SW480 (cell line): Measurements from ENCODE around the gene SOX13.

Experiments used
- DNase-seq: peaks from one replicate; pipeline ENCODE4 v3.0.0-alpha.2; 2016; ENCODE audit warnings: low spot score

Gene SOX13

GRCh38 chr1:204152310-204153044 is 79.6 kb downstream of the SOX13 start:
- no peak for DNase-seq

DNA sequence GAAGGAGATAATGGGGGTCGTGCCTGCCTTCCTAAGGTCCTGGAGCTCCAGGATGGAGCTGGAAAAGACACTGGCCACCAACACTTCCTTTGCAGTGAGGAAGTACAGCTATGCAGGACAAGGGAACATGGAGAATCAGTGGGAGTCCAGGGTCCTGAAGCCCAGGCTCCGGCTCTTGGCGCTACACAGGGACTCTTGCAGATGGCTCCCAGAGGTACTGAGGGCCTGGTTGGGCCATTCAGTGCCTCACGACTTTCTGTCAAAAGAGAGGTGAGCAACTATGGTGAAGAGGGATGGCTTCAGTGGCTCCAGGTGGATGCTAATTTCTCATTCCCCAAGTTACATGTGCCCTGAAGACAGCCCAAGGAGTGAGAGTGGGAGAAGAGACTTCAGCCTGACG is 80.8 kb downstream of the SOX13 start:
- DNase-seq, result no peak

GRCh38 chr1:204154568-204155255 is 81.8 kb downstream of the SOX13 start:
- no peak for DNase-seq

DNA sequence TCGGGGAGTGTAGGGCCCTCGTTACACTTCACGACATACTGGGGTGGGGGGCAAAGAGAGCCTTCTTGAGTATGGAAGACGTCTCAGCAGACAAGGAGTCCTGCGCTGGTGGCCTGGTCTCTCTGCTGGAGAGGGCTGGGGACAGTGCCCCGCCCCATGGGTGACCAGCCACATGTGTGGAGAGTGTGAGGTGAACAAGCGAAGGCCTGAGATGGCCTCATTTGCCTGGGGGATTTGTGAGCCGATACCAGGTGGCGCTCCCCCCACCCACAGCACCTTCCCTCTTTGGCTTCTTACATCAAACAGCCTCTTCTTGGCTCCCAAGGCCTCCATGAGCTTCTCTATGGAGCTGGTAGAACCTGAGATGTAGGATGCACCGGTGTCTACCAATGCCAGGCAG is 83.0 kb downstream of the SOX13 start:
- DNase-seq, result no peak

DNA sequence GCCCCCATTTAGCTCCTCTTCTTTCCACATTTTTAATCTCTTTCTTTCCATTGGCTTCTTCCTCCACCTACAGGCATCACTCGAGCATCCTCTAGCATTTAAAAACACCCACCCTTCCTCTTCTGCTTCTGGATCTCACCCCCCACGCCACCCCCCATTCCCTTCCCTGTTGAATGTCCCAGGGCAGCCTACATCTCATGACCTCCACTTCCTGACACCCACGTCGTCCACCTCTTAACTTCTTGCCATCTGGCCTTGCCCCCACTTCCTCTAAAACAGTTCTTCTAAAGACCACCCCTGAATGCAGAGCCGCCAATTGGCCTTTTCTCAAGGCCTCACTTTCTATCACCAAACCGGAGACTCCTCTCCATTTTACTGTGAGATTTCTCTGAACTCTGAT is 85.0 kb downstream of the SOX13 start:
- DNase-seq, result no peak

- no peak for DNase-seq
Observed at GRCh38 chr1:204161609-204162493, 88.9 kb downstream of the SOX13 start.

DNA sequence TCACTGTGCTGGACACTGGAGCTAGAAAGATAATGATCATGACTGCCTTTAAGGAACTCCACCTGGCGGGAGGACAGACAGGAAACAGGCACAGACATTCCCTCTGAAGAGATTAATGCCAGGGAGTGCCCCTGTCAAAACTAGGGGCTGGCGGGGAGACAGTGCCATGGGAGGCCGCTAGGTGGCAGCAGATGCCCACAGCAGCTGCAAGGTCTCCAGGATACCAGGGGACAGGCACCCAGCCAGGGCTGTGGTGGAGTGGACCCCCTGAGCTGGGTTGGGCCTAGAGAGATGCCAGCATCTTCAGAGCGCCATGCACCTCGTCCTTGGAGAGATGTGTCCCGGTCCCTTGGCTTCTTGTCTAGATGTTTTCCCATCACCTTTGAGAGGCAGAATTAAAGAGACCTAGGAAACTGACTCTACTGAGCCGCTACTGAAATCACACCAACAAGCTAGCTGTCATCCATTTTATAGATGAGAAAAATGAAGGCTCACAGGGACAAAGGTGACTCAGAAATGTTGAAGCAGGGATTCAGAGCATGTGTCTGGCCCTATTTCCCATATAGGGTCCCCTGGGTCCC is 89.7 kb downstream of the SOX13 start:
- peak; percentile 82 for DNase-seq

GRCh38 chr1:204166219-204166618 is 93.3 kb downstream of the SOX13 start, which contains the start of gene REN:
REN (minus strand) TSS chr1:204166337; CDS start chr1:204166293, 44 bp downstream.
- no peak for DNase-seq

- no peak for DNase-seq
Observed at GRCh38 chr1:204167730-204168129, 94.8 kb downstream of the SOX13 start.

DNA sequence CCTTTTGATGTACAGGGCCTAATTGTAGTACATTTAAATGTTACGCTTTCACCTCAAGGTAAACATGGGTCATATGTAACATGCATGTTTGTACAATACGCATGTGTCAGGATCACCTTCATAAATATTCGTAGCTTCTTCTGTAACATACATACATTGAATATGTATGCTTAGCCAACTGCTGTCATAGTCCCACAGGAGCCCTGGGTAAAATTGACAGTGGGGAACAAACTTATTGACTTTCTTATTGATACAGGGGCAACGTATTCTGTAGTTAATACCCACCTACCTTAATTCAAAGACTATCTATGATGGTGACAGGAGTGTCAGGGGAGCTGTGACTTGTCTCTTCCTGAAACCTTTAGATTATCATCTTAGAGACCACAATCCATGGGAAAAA is 96.9 kb downstream of the SOX13 start:
- no peak for DNase-seq

- DNase-seq, result no peak
Observed at GRCh38 chr1:204170494-204171155, 97.7 kb downstream of the SOX13 start.

DNA sequence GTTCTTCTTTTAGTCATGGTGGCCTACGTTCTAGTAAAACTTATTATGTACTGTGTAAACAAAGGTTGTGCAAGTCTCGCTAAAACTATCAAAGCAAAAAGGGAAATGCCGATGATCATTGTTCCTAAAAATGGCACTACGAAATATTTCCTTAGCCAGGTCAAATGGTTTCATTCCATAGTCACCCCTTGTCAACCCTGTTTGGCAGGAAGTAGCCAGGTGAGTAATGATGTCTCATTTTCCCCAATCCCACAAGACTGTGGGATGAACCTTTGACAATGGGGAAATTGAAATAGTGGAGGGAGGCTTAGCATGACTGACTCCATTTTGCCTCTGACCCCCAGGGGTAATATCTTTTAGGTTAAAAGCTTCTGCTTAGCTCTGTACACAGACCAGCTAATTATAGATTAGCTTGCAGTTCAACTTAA is 98.8 kb downstream of the SOX13 start:
- DNase-seq, result peak; percentile 52

GRCh38 chr1:204172404-204173029 is 99.6 kb downstream of the SOX13 start:
- no peak for DNase-seq

GRCh38 chr1:204174958-204175357 is 102.0 kb downstream of the SOX13 start:
- DNase-seq, result no peak

GRCh38 chr1:204176049-204176448 is 103.1 kb downstream of the SOX13 start:
- no peak for DNase-seq

- no peak for DNase-seq
Observed at GRCh38 chr1:204177133-204177532, 104.2 kb downstream of the SOX13 start.
